Endodermal cell (in vitro differentiated cells): Measurements from ENCODE around the gene CHD2. TPM values are rescaled to one million over a fixed set of nuclear protein-coding genes. Genes with fewer than 3 reads are reported as not detected.

ENCODE experiments used
- DNase-seq: peaks from one replicate; pipeline ENCODE4 v3.0.0-alpha.2; 2017
- H3K27ac ChIP-seq: 2 replicates; pipeline ENCODE4 v1.5.1; 2013; ENCODE audit warnings: mild to moderate bottlenecking, low read depth, low read length, moderate library complexity
- H3K27me3 ChIP-seq: 2 replicates; pipeline ENCODE4 v1.6.1; 2013; ENCODE audit warnings: mild to moderate bottlenecking, low read length, moderate library complexity; ENCODE audit not compliant: insufficient read depth, control insufficient read depth, poor library complexity, severe bottlenecking
- H3K36me3 ChIP-seq: 2 replicates; pipeline ENCODE4 v1.7.0; 2013; ENCODE audit warnings: mild to moderate bottlenecking, low read length, moderate library complexity; ENCODE audit not compliant: control insufficient read depth, insufficient read depth
- H3K4me1 ChIP-seq: one replicate; pipeline ENCODE4 v1.7.0; 2013; ENCODE audit warnings: low read length; ENCODE audit not compliant: control insufficient read depth, insufficient read depth
- H3K4me3 ChIP-seq: 2 replicates; pipeline ENCODE4 v1.5.1; 2013; ENCODE audit warnings: mild to moderate bottlenecking, low read length, moderate library complexity
- H3K9ac ChIP-seq: 2 replicates; pipeline ENCODE4 v1.6.1; 2013; ENCODE audit warnings: mild to moderate bottlenecking, low read length, moderate library complexity; ENCODE audit not compliant: poor library complexity, severe bottlenecking; ENCODE audit errors: extremely low read depth
- H3K9me3 ChIP-seq: 2 replicates; pipeline ENCODE4 v1.6.1; 2013; ENCODE audit warnings: mild to moderate bottlenecking, low read length, moderate library complexity; ENCODE audit not compliant: control insufficient read depth
- H3K27ac Mint-ChIP-seq: 2 replicates; pipeline ENCODE4 v1.8.0; 2020; ENCODE audit warnings: mixed read lengths
- H3K27me3 Mint-ChIP-seq: 2 replicates; pipeline ENCODE4 v1.8.0; 2021; ENCODE audit warnings: mild to moderate bottlenecking, mixed read lengths; ENCODE audit not compliant: insufficient read depth
- H3K36me3 Mint-ChIP-seq: 2 replicates; pipeline ENCODE4 v1.8.0; 2020; ENCODE audit warnings: low read depth, mixed read lengths
- H3K4me1 Mint-ChIP-seq: 2 replicates; pipeline ENCODE4 v1.8.0; 2020; ENCODE audit warnings: mixed read lengths
- H3K4me3 Mint-ChIP-seq: 2 replicates; pipeline ENCODE4 v1.8.0; 2020; ENCODE audit warnings: mild to moderate bottlenecking, moderate library complexity, mixed read lengths
- H3K9me3 Mint-ChIP-seq: 2 replicates; pipeline ENCODE4 v1.8.0; 2020; ENCODE audit warnings: mild to moderate bottlenecking, mixed read lengths
- CTCF ChIP-seq: fragments of 200-600 bp; sonication (generic); conservative IDR thresholded peaks from 2 replicates; pipeline ENCODE4 v1.5.0; 2021; ENCODE audit warnings: antibody characterized with exemption, mild to moderate bottlenecking
- WGBS, 2 experiments: methylation state at CpG; one replicate each; pipeline versions ENCODE4 v1.1.5 to v1.1.7; 2013; ENCODE audit warnings: missing lambda C conversion rate in 2 of 2, mixed read lengths in 1 of 2; ENCODE audit not compliant: insufficient coverage in 1 of 2, insufficient read length in 1 of 2; 5-methylcytosine and 5-hydroxymethylcytosine counted together
- total RNA-seq, 2 donors: library from RNA; stranded (reverse); fragmentation: NEBNext Ultra II Directional in 1 of 2; extraction: Animal tissue kit (Norgen Biotek cat#: 25700) in 1 of 2; gene quantifications; 2 replicates in 1 of 2; 3 replicates in 1 of 2; pipeline ENCODE4 v1.2.1, GENCODE V29; 2021

The CHD2 gene
- total RNA-seq, 2 donors from 2014 or later, result 116 to 127 TPM

DNA sequence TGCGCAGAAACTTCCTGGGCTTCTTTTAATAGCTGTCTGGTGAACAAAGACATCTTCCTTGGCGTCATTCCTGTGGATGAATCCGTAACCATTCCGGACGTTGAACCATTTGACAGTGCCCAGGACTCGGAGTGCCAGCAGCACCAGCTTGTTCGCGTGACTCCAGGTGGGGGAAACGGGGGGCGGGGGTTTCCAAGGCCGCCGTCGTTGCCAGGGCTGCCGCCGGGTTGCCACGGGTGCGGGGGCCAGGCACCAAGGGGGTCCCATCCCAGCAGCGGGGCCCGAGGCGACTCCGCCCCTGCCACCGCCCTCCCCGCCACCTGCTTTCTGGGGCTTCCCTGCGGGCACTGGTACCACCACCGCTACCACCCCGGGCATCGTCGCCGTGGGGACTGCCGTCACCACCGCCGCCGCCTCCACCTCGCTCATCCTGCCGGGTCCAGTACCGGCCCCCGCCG lies 166.1 kb downstream of the CHD2 start:
- H3K4me1 Mint-ChIP-seq, result peaks cover 75% of the 10 kb centered on the region
- peaks cover 35% of the 10 kb centered on the region for H3K4me1 ChIP-seq
- no peak overlapping the region for H3K27ac ChIP-seq
- no peak overlapping the region for H3K9ac ChIP-seq
- no peaks in the 10 kb centered on the region for H3K9me3 Mint-ChIP-seq
- no peaks in the 10 kb centered on the region for H3K27me3 Mint-ChIP-seq
- TF ChIP-seq CTCF, result no peak
- no peak overlapping the region for H3K4me3 ChIP-seq
- H3K36me3 ChIP-seq, result peaks cover 71% of the 10 kb centered on the region
- H3K27me3 ChIP-seq, result no peaks in the 10 kb centered on the region
- 98% methylated on average over 22 to 38 of the region's 38 CpGs for WGBS, 2 experiments
- no peak for DNase-seq
- peaks cover 66% of the 10 kb centered on the region for H3K36me3 Mint-ChIP-seq
- H3K9me3 ChIP-seq, result no peaks in the 10 kb centered on the region
- H3K4me3 Mint-ChIP-seq, result no peak overlapping the region
- no peak overlapping the region for H3K27ac Mint-ChIP-seq

- Histone ChIP-seq H3K36me3 (peaks cover 71% of the 10 kb centered on the region), H3K4me1 (peaks cover 31% of the 10 kb centered on the region), H3K9me3 (no peaks in the 10 kb centered on the region), H3K27me3 (no peaks in the 10 kb centered on the region), H3K4me3 (no peak overlapping the region), H3K27ac (no peak overlapping the region), H3K9ac (no peak overlapping the region)
- Mint-ChIP-seq H3K36me3 (peaks cover 66% of the 10 kb centered on the region), H3K27me3 (no peaks in the 10 kb centered on the region), H3K9me3 (no peaks in the 10 kb centered on the region), H3K4me1 (peaks cover 71% of the 10 kb centered on the region), H3K27ac (no peak overlapping the region), H3K4me3 (no peak overlapping the region)
- TF ChIP-seq CTCF, result peak; percentile 17
- 83 to 91% methylated on average over 3 to 7 of the region's 7 CpGs for WGBS, 2 experiments
- DNase-seq, result no peak
Observed at GRCh38 chr15:93066834-93067648, 166.9 kb downstream of the CHD2 start.

DNA sequence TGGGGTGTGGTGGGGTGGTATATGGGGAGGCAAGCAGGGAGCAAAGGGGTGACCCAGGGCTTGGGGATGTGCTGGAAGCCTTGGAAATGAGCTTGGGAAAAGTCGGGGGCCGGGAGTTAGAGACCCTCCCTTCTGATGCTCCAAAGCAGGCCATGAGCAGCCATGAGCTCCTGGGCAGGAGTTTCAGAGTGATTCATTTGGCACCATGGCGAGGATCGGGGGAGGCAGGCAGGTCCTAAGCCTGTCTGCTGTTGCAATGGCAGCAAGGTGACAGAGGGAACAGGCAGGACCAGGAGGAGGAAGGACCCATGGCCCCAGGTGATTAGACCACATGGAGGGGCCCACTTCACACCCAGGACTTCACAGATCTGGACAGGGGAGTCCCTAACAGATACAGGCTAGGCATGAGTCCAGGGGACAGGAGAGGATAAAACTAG lies 167.5 kb downstream of the CHD2 start:
- H3K27ac Mint-ChIP-seq, result no peak overlapping the region
- no peak for DNase-seq
- TF ChIP-seq CTCF, result no peak
- Histone ChIP-seq H3K9me3 (no peaks in the 10 kb centered on the region), H3K36me3 (peaks cover 71% of the 10 kb centered on the region), H3K4me3 (no peak overlapping the region), H3K27ac (no peak overlapping the region), H3K27me3 (no peaks in the 10 kb centered on the region), H3K4me1 (peaks cover 31% of the 10 kb centered on the region), H3K9ac (no peak overlapping the region)
- no peak overlapping the region for H3K4me3 Mint-ChIP-seq
- 88 to 94% methylated on average over 3 to 4 of the region's 4 CpGs for whole genome bisulfite sequencing, 2 experiments
- peaks cover 66% of the 10 kb centered on the region for H3K4me1 Mint-ChIP-seq
- peaks cover 66% of the 10 kb centered on the region for H3K36me3 Mint-ChIP-seq
- no peaks in the 10 kb centered on the region for H3K27me3 Mint-ChIP-seq
- no peaks in the 10 kb centered on the region for H3K9me3 Mint-ChIP-seq
